Activated CD4-positive, alpha-beta T cell treated with anti-CD3 and anti-CD28 coated beads, Interleukin-2, amount 50 U/mL, for 48 hours (primary cell): ENCODE results near the gene FASTKD1.
"Not testable (repeated sequence)": the region's sequence is repeated elsewhere in the genome, so short reads cannot be mapped to it uniquely, and the experiment has no call there.

Experiments
- DNase-seq, 2 experiments: peaks; one replicate each; pipeline ENCODE4 v3.0.0-alpha.2; 2020

Gene FASTKD1

GRCh38 chr2:169570752-169571151 lies 2.9 kb downstream of the FASTKD1 start:
- not testable (repeated sequence) for DNase-seq

GRCh38 chr2:169569948-169570347 lies 3.7 kb downstream of the FASTKD1 start:
- no peak for DNase-seq

GRCh38 chr2:169565686-169566085 lies 8.0 kb downstream of the FASTKD1 start:
- DNase-seq = no peak

GRCh38 chr2:169562519-169562918 lies 11.1 kb downstream of the FASTKD1 start:
- no peak for DNase-seq

GRCh38 chr2:169562084-169562483 lies 11.6 kb downstream of the FASTKD1 start:
- not testable (repeated sequence) for DNase-seq

- no peak for DNase-seq
These were observed 12.3 kb downstream of the FASTKD1 start for GRCh38 chr2:169561364-169561763.

- no peak for DNase-seq
These were observed 26.9 kb downstream of the FASTKD1 start for GRCh38 chr2:169546756-169547155.

GRCh38 chr2:169542433-169542832 lies 31.2 kb downstream of the FASTKD1 start:
- no peak for DNase-seq

GRCh38 chr2:169540146-169540545 lies 33.5 kb downstream of the FASTKD1 start:
- no peak for DNase-seq

GRCh38 chr2:169539460-169539859 lies 34.2 kb downstream of the FASTKD1 start:
- DNase-seq = not testable (repeated sequence)

GRCh38 chr2:169528271-169528701 lies 45.4 kb downstream of the FASTKD1 start:
- DNase-seq = peak; percentile 80 to 85

- no peak for DNase-seq
These were observed 47.2 kb downstream of the FASTKD1 start for GRCh38 chr2:169526451-169526850.

GRCh38 chr2:169525434-169525833 lies 48.2 kb downstream of the FASTKD1 start:
- no peak for DNase-seq

- no peak for DNase-seq
These were observed 50.0 kb downstream of the FASTKD1 start for GRCh38 chr2:169523681-169524080.

GRCh38 chr2:169520896-169521295 lies 52.8 kb downstream of the FASTKD1 start:
- DNase-seq = no peak

GRCh38 chr2:169516488-169516995 lies 57.1 kb downstream of the FASTKD1 start:
- DNase-seq = not testable (repeated sequence)

- DNase-seq = not testable (repeated sequence)
These were observed 58.9 kb downstream of the FASTKD1 start for GRCh38 chr2:169514758-169515157.

- no peak for DNase-seq
These were observed 59.7 kb downstream of the FASTKD1 start for GRCh38 chr2:169513926-169514325.

GRCh38 chr2:169513094-169513493 lies 60.6 kb downstream of the FASTKD1 start:
- DNase-seq = no peak

GRCh38 chr2:169512525-169512924 lies 61.1 kb downstream of the FASTKD1 start:
- no peak for DNase-seq

- DNase-seq = no peak
These were observed 61.8 kb downstream of the FASTKD1 start for GRCh38 chr2:169511818-169512217.

GRCh38 chr2:169510496-169510895 lies 63.2 kb downstream of the FASTKD1 start:
- DNase-seq = no peak

- no peak for DNase-seq
These were observed 63.7 kb downstream of the FASTKD1 start for GRCh38 chr2:169509955-169510354.

GRCh38 chr2:169509298-169509885 lies 64.3 kb downstream of the FASTKD1 start, which contains the start of gene KLHL41:
KLHL41 (plus strand) TSS chr2:169509702; CDS start chr2:169509779, 77 bp downstream.
- no peak for DNase-seq

GRCh38 chr2:169507698-169508097 lies 66.0 kb downstream of the FASTKD1 start:
- DNase-seq = no peak
